Stimulated activated CD8-positive, alpha-beta memory T cell treated with anti-CD3 and anti-CD28 coated beads, Interleukin-7, amount 100 ng/mL, for 48 hours (primary cell): ENCODE measurements around the gene LAMB4.

Experiments used
- DNase-seq, 2 donors: peaks; one replicate each; pipeline ENCODE4 v3.0.0-alpha.2; 2020; ENCODE audit warnings: low read depth in 1 of 2; ENCODE audit errors: extremely low read depth in 1 of 2

LAMB4 gene

GRCh38 chr7:107973861-107974260, 156.3 kb downstream of the LAMB4 start:
- DNase-seq, result no peak
